Heart left ventricle (tissue), 16 donors: Measurements from ENCODE around the gene ELMO3. TPM values are rescaled to one million over a fixed set of nuclear protein-coding genes. Genes with fewer than 3 reads are reported as not detected.

Experiments
- ATAC-seq, 4 donors: fragments of 200-7000 bp; cut with Tn5 transposase; one replicate each; pipeline ENCODE4 v1.9.1; 2020 to 2022; ENCODE audit warnings: moderate library complexity in 4 of 4, mild to moderate bottlenecking in 3 of 4, moderate number of reproducible peaks in 1 of 4
- DNase-seq, 5 donors: peaks; one replicate each; pipeline ENCODE4 v3.0.0-alpha.2; 2020
- H3K27ac ChIP-seq, 12 donors: fragments of 200-600 bp; sonication (generic) in 4 of 12; one replicate each; pipeline versions ENCODE4 v1.5.0 to v1.8.0; 2016 to 2022; ENCODE audit warnings: mild to moderate bottlenecking in 2 of 12
- H3K27me3 ChIP-seq, 9 donors: fragments of 200-600 bp; sonication (generic) in 2 of 9; one replicate each; pipeline versions ENCODE4 v1.5.1 to v1.8.0; 2016 to 2022; ENCODE audit warnings: mild to moderate bottlenecking in 3 of 9
- H3K36me3 ChIP-seq, 9 donors: fragments of 200-600 bp; sonication (generic) in 2 of 9; one replicate each; pipeline versions ENCODE4 v1.5.0 to v1.8.0; 2018 to 2022; ENCODE audit warnings: mild to moderate bottlenecking in 2 of 9
- H3K4me1 ChIP-seq, 12 donors: fragments of 200-600 bp; sonication (generic) in 4 of 12; one replicate each; pipeline versions ENCODE4 v1.5.0 to v1.8.0; 2016 to 2022; ENCODE audit warnings: mild to moderate bottlenecking in 3 of 12
- H3K4me3 ChIP-seq, 12 donors: fragments of 200-600 bp; sonication (generic) in 4 of 12; one replicate each; pipeline versions ENCODE4 v1.5.0 to v1.8.0; 2017 to 2022; ENCODE audit warnings: mild to moderate bottlenecking in 9 of 12, moderate library complexity in 4 of 12
- H3K9me3 ChIP-seq, 12 donors: fragments of 200-600 bp; sonication (generic) in 4 of 12; one replicate each; pipeline versions ENCODE4 v1.5.0 to v1.8.0; 2016 to 2022; ENCODE audit warnings: mild to moderate bottlenecking in 1 of 12
- POLR2A ChIP-seq, 2 donors: fragments of 450-650 bp; IDR thresholded peaks; one replicate each; pipeline ENCODE4 v1.6.1; 2017; ENCODE audit warnings: antibody characterized with exemption in 2 of 2, mild to moderate bottlenecking in 2 of 2, moderate library complexity in 2 of 2
- WGBS, 4 donors: extraction: QIAGEN DNeasy Blood & Tissue Kit in 2 of 4; methylation state at CpG; one replicate each; pipeline versions ENCODE4 v1.1.5 to v1.1.7; 2013 to 2018; 5-methylcytosine and 5-hydroxymethylcytosine counted together
- intact Hi-C, 10 donors: fragments of 100-400 bp; cut with DNase I; formaldehyde crosslinking; loops; one replicate each; pipeline versions ENCODE4 v1.11.1 to v1.14.2; 2022
- polyA plus RNA-seq, 2 donors: library from polyadenylated mRNA; stranded (reverse); fragments of 200-250 nt; gene quantifications; one replicate each; pipeline ENCODE4 v1.2.3, GENCODE V29; 2013
- total RNA-seq, 9 donors: library from RNA; depleted of rRNA in 2 of 9; stranded (reverse); fragments of >200 nt in 2 of 9; fragmentation: NEBNext Ultra II Directional in 3 of 9; extraction: Animal tissue kit (Norgen Biotek cat#: 25700) in 3 of 9; gene quantifications; one replicate each; pipeline versions ENCODE4 v1.1.0 to v1.2.4, GENCODE V29; 2016 to 2023
- TF ChIP-seq, protein P1 (sequence below), 12 donors: fragments of 200-600 bp; sonication (generic) in 4 of 12; IDR thresholded peaks; one replicate each; pipeline versions ENCODE4 v1.5.0 to v1.8.0; 2018 to 2022; ENCODE audit warnings: antibody characterized with exemption in 12 of 12, mild to moderate bottlenecking in 5 of 12
- donor health status: ischemic (EF 13 %, LVEDD 7.1; RV severe dilation, severe dysfunction).
- donor health status: healthy with polysubstance abuse.
- donor health status: DM: no; HTN: yes; CAD: no.
- donor health status: DM: no; HTN: no; CAD: no.
- donor health status: ischemic (EF 25% LVEDD 6.9; RV normal size, moderate dysfunction).
- donor health status: ischemic (EF 25% LVEDD 5.7; RV mildly dilated, moderate dysfunction).
- donor health status: healthy.
- donor health status: DM: yes; HTN: yes; CAD: no.
- donor health status: ischemic (EF 35%, LVEDD 5.7; RV mildly dilated, moderate dysfunction).
- donor health status: nonischemic (EF 11% LVEDD 7.7; RV severe dilation, severe dysfunction).
- donor health status: DM: yes; HTN: yes; CAD: no.
- donor health status: PGD.
- donor health status: ischemic (EF 29% LVEDD 5.4; RV normal size, mild dysfunction).
- donor health status: nonischemic (EF 23%, LVEDD 6.1; RV moderate dilation, normal function).

ELMO3 gene
- total and polyA plus RNA-seq, 11 donors, result 0.32 to 1.8 (median 0.68) TPM

DNA sequence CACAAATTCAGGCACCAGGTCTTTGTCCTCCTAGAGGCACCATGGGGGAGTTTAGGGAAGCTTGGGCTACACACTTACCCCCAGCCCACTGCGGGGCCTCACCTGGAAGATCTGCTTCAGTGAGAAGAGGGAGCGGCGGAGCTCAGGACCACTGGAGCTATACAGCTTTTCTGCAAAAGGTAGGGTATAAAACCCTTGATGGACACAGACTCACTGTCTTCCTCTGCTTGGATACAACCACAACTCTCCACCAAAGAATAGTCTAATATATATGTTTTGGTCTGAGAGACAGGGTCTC is 39.3 kb downstream of the ELMO3 start:
- no peaks in the 10 kb centered on the region for H3K27me3 ChIP-seq
- ATAC-seq, result no peak
- H3K27ac ChIP-seq, result no peak overlapping the region
- H3K4me1 ChIP-seq, result peaks cover 20 to 37% (median 32%) of the 10 kb centered on the region in 12 donors
- no peaks in the 10 kb centered on the region for H3K9me3 ChIP-seq
- intact Hi-C loops, result loop anchor here in 1 of 10 donors (10.0 kb wide), 1 partner anchor 787 kb away; the partner anchor contains the start of genes DDX28 and DUS2
- 87 to 97% (median 94%) methylated on average over 3 of the region's 3 CpGs for WGBS, 4 donors
- H3K36me3 ChIP-seq, result peaks cover 0 to 72% (median 65%) of the 10 kb centered on the region in 9 donors
- no peak for TF ChIP-seq POLR2A (IDR thresholded peaks at IDR 0.05)
- TF ChIP-seq, protein P1, sequence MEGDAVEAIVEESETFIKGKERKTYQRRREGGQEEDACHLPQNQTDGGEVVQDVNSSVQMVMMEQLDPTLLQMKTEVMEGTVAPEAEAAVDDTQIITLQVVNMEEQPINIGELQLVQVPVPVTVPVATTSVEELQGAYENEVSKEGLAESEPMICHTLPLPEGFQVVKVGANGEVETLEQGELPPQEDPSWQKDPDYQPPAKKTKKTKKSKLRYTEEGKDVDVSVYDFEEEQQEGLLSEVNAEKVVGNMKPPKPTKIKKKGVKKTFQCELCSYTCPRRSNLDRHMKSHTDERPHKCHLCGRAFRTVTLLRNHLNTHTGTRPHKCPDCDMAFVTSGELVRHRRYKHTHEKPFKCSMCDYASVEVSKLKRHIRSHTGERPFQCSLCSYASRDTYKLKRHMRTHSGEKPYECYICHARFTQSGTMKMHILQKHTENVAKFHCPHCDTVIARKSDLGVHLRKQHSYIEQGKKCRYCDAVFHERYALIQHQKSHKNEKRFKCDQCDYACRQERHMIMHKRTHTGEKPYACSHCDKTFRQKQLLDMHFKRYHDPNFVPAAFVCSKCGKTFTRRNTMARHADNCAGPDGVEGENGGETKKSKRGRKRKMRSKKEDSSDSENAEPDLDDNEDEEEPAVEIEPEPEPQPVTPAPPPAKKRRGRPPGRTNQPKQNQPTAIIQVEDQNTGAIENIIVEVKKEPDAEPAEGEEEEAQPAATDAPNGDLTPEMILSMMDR (IDR thresholded peaks at IDR 0.05), result no peak
- peak in 1 of 5 donors; percentile 41 for DNase-seq
- H3K4me3 ChIP-seq, result no peak overlapping the region

DNA sequence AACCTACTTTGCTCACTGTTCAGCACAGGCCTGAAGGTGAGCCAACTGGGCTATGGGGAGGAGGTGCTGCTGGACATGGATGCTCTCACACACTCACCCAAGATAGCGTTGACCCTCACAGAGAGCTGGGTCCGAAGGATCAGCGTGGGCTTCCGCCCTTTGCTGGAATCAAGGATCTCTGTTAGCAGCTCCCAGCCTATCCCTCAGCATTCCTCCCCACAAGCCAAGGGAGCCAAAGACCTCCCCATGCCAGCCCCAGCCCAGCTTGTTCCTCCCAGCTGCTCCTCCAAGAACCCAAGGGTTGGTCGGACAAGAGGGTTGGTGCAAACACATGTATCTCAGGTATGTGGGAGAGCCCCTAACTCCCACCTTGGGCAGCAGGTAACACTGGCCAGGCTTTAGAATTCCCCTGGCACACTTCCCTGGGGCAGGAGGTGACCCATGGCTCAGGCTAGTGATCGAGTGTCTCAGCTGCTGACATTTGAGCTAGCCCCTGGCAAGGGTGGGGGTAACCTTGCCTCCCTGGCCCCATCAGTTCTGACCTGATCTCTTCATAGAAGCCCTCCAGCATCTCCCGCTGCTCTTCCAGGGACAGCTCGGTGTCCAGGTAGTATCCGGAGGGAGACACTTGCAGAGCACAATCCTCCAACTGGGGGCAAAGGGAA is 40.0 kb downstream of the ELMO3 start:
- no peak for ATAC-seq

DNA sequence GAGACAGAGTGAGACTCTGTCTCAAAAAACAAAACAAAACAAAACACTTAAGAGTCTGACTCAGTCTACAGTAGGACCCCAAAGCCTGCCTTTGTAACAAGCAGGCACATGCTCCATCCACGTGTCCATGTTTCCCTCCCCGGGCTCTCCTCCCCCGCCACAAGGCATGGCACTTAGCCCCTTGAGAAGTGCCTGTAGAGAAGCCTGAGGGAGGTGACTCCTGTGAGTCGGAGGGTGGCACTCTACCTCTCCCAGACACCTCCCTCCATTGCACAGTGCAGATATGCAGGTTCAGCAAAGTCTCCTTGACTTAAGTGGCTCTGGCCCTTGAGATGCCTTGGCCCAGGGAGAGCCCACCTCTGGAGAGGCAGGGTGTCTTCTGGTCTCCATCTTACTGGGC is 41.6 kb downstream of the ELMO3 start:
- DNase-seq (peak in 2 of 5 donors; percentile 28 to 33), ATAC-seq (no peak)
- Histone ChIP-seq H3K4me3 (no peak overlapping the region), H3K27ac (peak overlapping the region; percentile 76 to 100 (median 94)), H3K9me3 (no peaks in the 10 kb centered on the region), H3K36me3 (peaks cover 0 to 49% (median 42%) of the 10 kb centered on the region in 9 donors), H3K27me3 (no peaks in the 10 kb centered on the region), H3K4me1 (peaks cover 35 to 59% (median 54%) of the 10 kb centered on the region in 12 donors)
- intact Hi-C loops, result no loop called here
- WGBS, 4 donors, result 54 to 82% (median 74%) methylated on average over 4 of the region's 4 CpGs
- no peak for TF ChIP-seq POLR2A (IDR thresholded peaks at IDR 0.05)
- TF ChIP-seq, protein P1 (IDR thresholded peaks at IDR 0.05), result no peak

More for the DNA sequence above, 40.0 kb downstream of the ELMO3 start:
- intact Hi-C loops, result loop anchor here in 1 of 10 donors (10.0 kb wide), 1 partner anchor 786 kb away; the partner anchor contains the start of genes DDX28 and DUS2
- Histone ChIP-seq H3K36me3 (peaks cover 0 to 64% (median 58%) of the 10 kb centered on the region in 9 donors), H3K4me1 (peaks cover 25 to 44% (median 39%) of the 10 kb centered on the region in 12 donors), H3K27ac (no peak overlapping the region), H3K9me3 (no peaks in the 10 kb centered on the region), H3K27me3 (no peaks in the 10 kb centered on the region), H3K4me3 (no peak overlapping the region)
- TF ChIP-seq POLR2A (IDR thresholded peaks at IDR 0.05), result no peak
- TF ChIP-seq, protein P1 (IDR thresholded peaks at IDR 0.05), result no peak
- 88 to 93% (median 92%) methylated on average over 8 to 9 of the region's 9 CpGs for WGBS, 4 donors
- DNase-seq, result peak in 1 of 5 donors; percentile 15

DNA sequence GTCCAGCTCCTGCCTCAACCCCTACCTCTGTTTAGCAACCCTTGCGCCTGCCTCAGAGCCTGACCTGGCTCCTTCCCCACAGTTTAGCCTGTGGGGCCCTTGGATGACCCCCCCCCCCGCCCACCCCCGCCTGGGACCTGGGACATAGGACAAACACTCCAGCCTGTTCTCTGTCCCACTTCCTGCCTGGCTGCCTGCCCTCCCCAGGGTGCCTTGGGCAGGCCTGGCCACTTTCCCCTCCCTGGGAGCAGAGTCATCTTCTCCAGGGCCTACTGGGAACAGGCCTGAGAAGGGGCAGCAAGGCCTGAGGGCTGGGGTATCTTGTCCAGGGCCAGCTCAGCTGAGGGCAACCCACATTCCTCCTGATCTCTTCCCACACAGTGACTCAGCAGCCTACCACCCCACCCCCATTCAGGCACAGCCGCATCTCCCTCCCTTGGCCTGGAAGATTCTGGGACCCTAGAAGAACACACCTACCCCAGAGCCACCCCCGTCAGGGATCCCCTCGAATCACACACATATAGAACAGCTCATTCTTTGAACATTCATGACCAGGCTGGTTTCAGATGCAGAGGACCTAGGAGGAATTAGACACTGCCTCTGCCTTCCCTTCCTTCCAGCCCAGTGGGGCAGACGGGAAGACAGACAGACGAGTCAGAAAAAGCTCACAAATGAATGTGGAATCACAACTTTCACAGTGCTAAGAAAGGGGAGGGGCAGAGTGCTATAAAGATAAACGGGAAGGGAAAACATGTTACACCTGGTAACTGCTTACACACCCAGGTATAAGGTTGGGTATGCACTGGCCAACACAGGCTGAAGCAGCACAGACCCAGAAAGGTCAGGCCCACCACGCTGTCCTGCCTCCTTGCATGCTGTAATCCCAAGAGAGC is 42.3 kb downstream of the ELMO3 start:
- intact Hi-C loops, result no loop called here
- TF ChIP-seq, protein P1 (IDR thresholded peaks at IDR 0.05), result no peak
- no peak overlapping the region for H3K4me3 ChIP-seq
- peak overlapping the region; percentile 76 to 100 (median 94) for H3K27ac ChIP-seq
- H3K4me1 ChIP-seq, result peaks cover 35 to 67% (median 59%) of the 10 kb centered on the region in 12 donors
- peaks cover 0 to 41% (median 34%) of the 10 kb centered on the region in 9 donors for H3K36me3 ChIP-seq
- no peaks in the 10 kb centered on the region for H3K27me3 ChIP-seq
- WGBS, 4 donors, result 43 to 59% (median 50%) methylated on average over 9 to 10 of the region's 10 CpGs
- DNase-seq (peak; percentile 74 to 89 (median 86)), ATAC-seq (peak; percentile 44 to 56 (median 47))
- no peaks in the 10 kb centered on the region for H3K9me3 ChIP-seq
